NCI-H1694 treated with DMSO at 0.1 percent for 48 hours (cell line): ENCODE data around the gene IL12RB1.
"Not testable (repeated sequence)": the region's sequence is repeated elsewhere in the genome, so short reads cannot be mapped to it uniquely, and the experiment has no call there.

Experiments used
- DNase-seq: peaks from one replicate; lab custom pipeline; 2025; lab: John Stamatoyannopoulos, UW

Gene IL12RB1

GRCh38 chr19:18089726-18090125 is 3.0 kb upstream of the IL12RB1 start:
- DNase-seq, result no peak

- DNase-seq, result not testable (repeated sequence)
Observed at GRCh38 chr19:18089096-18089541, 2.4 kb upstream of the IL12RB1 start.

GRCh38 chr19:18085702-18086457 is 854 bp downstream of the IL12RB1 start:
- no peak for DNase-seq

GRCh38 chr19:18083929-18084684 is 2.6 kb downstream of the IL12RB1 start:
- DNase-seq, result no peak

GRCh38 chr19:18074192-18074591 is 12.5 kb downstream of the IL12RB1 start:
- peak; percentile 16 for DNase-seq

GRCh38 chr19:18073197-18073596 is 13.5 kb downstream of the IL12RB1 start:
- DNase-seq, result no peak

- no peak for DNase-seq
Observed at GRCh38 chr19:18072335-18072734, 14.4 kb downstream of the IL12RB1 start.

- no peak for DNase-seq
Observed at GRCh38 chr19:18070181-18070580, 16.6 kb downstream of the IL12RB1 start.

GRCh38 chr19:18069383-18069782 is 17.4 kb downstream of the IL12RB1 start:
- no peak for DNase-seq

- no peak for DNase-seq
Observed at GRCh38 chr19:18068395-18068794, 18.3 kb downstream of the IL12RB1 start.

- DNase-seq, result no peak
Observed at GRCh38 chr19:18065173-18065495, 21.6 kb downstream of the IL12RB1 start.

- DNase-seq, result no peak
Observed at GRCh38 chr19:18063463-18063862, 23.3 kb downstream of the IL12RB1 start.

GRCh38 chr19:18062028-18062427 is 24.7 kb downstream of the IL12RB1 start:
- no peak for DNase-seq

- DNase-seq, result peak; percentile 17
Observed at GRCh38 chr19:18060472-18060871, 26.3 kb downstream of the IL12RB1 start.

GRCh38 chr19:18059902-18060301 is 26.8 kb downstream of the IL12RB1 start:
- DNase-seq, result no peak

- no peak for DNase-seq
Observed at GRCh38 chr19:18059297-18059696, 27.4 kb downstream of the IL12RB1 start.

- DNase-seq, result peak; percentile 71
Observed at GRCh38 chr19:18058208-18059009, 28.3 kb downstream of the IL12RB1 start.

GRCh38 chr19:18057557-18057956 is 29.2 kb downstream of the IL12RB1 start:
- no peak for DNase-seq

- no peak for DNase-seq
Observed at GRCh38 chr19:18055967-18056366, 30.8 kb downstream of the IL12RB1 start.

GRCh38 chr19:18053576-18054219 is 33.0 kb downstream of the IL12RB1 start:
- DNase-seq, result no peak

GRCh38 chr19:18051887-18052286 is 34.8 kb downstream of the IL12RB1 start:
- DNase-seq, result no peak

- no peak for DNase-seq
Observed at GRCh38 chr19:18049385-18049784, 37.3 kb downstream of the IL12RB1 start.
